Superior temporal gyrus (tissue), 1 donor: ENCODE results near the gene FN1.
"Not testable (repeated sequence)": the region's sequence is repeated elsewhere in the genome, so short reads cannot be mapped to it uniquely, and the experiment has no call there.

ENCODE experiments used
- DNase-seq: peaks from one replicate; pipeline ENCODE4 v3.0.0-alpha.2; 2016; ENCODE audit errors: extremely low spot score

The FN1 gene

GRCh38 chr2:215365184-215365658 lies 70.6 kb downstream of the FN1 start:
- no peak for DNase-seq

- DNase-seq, result no peak
Observed at GRCh38 chr2:215364157-215365155, 71.4 kb downstream of the FN1 start.

- no peak for DNase-seq
Observed at GRCh38 chr2:215363461-215364156, 72.3 kb downstream of the FN1 start.

GRCh38 chr2:215363039-215363438 lies 72.8 kb downstream of the FN1 start:
- no peak for DNase-seq

- no peak for DNase-seq
Observed at GRCh38 chr2:215362562-215362904, 73.3 kb downstream of the FN1 start.

GRCh38 chr2:215361876-215362561 lies 73.8 kb downstream of the FN1 start:
- DNase-seq, result no peak

GRCh38 chr2:215361211-215361875 lies 74.5 kb downstream of the FN1 start:
- DNase-seq, result no peak

- DNase-seq, result no peak
Observed at GRCh38 chr2:215360596-215360995, 75.3 kb downstream of the FN1 start.

- not testable (repeated sequence) for DNase-seq
Observed at GRCh38 chr2:215360059-215360458, 75.8 kb downstream of the FN1 start.

GRCh38 chr2:215359576-215359922 lies 76.3 kb downstream of the FN1 start:
- DNase-seq, result no peak

- DNase-seq, result no peak
Observed at GRCh38 chr2:215358891-215359575, 76.8 kb downstream of the FN1 start.

GRCh38 chr2:215358312-215358845 lies 77.5 kb downstream of the FN1 start:
- no peak for DNase-seq

- DNase-seq, result no peak
Observed at GRCh38 chr2:215357660-215358059, 78.2 kb downstream of the FN1 start.

GRCh38 chr2:215356948-215357461 lies 78.9 kb downstream of the FN1 start:
- DNase-seq, result peak; percentile 45

GRCh38 chr2:215356334-215356947 lies 79.4 kb downstream of the FN1 start:
- DNase-seq, result no peak

- no peak for DNase-seq
Observed at GRCh38 chr2:215355801-215356200, 80.1 kb downstream of the FN1 start.

GRCh38 chr2:215354771-215355695 lies 80.8 kb downstream of the FN1 start:
- DNase-seq, result no peak

GRCh38 chr2:215352602-215353001 lies 83.3 kb downstream of the FN1 start:
- DNase-seq, result no peak

GRCh38 chr2:215347878-215348277 lies 88.0 kb downstream of the FN1 start:
- DNase-seq, result no peak
